GM12872 (cell line): ENCODE data around the gene BEX4.
A peak's percentile ranks its signal among the peaks of the same experiment; 100 is the strongest.

Experiments
- TF ChIP-seq, protein P1 (sequence below): IDR thresholded peaks from 3 replicates; pipeline ENCODE4 v1.5.1; 2011; ENCODE audit warnings: low read depth, mild to moderate bottlenecking, low read length, moderate library complexity; ENCODE audit not compliant: insufficient read depth

The BEX4 gene, protein sequence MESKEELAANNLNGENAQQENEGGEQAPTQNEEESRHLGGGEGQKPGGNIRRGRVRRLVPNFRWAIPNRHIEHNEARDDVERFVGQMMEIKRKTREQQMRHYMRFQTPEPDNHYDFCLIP

DNA sequence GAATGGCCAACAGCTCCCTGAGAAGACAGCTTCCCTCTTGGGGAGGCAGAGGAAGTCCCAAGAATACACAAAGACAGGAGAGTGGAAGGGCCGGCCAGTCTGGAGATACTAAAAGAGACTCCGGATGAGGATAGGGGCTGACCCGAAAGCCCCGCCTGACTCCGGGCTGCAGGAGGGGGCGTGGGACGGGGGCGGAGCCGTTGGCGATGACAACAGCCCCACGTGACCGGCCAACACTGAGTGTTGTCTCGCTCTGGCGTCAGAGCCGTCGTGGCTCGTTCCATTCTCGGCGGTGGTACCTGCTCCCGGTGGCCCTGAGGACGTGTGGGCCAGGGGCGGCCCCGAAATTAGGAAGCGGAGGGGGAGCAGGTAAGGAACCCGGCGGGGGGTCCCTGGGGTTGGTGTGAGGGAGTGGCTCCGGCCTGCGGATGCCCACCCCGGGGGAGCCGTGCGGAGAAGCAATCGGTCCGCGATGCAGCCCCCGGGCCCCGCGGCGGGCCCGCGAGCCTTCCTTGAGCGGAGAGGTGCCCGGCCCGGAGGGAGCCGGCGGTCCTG, at the start of gene BEX4:
TSS of gene BEX4 (plus strand) at position 239 of the 555 bp plus-strand sequence. CDS start 1,046 bp downstream, outside the sequence.
- TF ChIP-seq, protein P1, sequence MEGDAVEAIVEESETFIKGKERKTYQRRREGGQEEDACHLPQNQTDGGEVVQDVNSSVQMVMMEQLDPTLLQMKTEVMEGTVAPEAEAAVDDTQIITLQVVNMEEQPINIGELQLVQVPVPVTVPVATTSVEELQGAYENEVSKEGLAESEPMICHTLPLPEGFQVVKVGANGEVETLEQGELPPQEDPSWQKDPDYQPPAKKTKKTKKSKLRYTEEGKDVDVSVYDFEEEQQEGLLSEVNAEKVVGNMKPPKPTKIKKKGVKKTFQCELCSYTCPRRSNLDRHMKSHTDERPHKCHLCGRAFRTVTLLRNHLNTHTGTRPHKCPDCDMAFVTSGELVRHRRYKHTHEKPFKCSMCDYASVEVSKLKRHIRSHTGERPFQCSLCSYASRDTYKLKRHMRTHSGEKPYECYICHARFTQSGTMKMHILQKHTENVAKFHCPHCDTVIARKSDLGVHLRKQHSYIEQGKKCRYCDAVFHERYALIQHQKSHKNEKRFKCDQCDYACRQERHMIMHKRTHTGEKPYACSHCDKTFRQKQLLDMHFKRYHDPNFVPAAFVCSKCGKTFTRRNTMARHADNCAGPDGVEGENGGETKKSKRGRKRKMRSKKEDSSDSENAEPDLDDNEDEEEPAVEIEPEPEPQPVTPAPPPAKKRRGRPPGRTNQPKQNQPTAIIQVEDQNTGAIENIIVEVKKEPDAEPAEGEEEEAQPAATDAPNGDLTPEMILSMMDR, result no peak

- TF ChIP-seq, protein P1, result no peak
Observed at GRCh38 chrX:103170216-103170615, 44.7 kb upstream of the BEX4 start.

- TF ChIP-seq, protein P1, result no peak
Observed at GRCh38 chrX:103171353-103171752, 43.6 kb upstream of the BEX4 start.

- TF ChIP-seq, protein P1, result peak; percentile 59
Observed at GRCh38 chrX:103175944-103176753, 38.8 kb upstream of the BEX4 start.

DNA sequence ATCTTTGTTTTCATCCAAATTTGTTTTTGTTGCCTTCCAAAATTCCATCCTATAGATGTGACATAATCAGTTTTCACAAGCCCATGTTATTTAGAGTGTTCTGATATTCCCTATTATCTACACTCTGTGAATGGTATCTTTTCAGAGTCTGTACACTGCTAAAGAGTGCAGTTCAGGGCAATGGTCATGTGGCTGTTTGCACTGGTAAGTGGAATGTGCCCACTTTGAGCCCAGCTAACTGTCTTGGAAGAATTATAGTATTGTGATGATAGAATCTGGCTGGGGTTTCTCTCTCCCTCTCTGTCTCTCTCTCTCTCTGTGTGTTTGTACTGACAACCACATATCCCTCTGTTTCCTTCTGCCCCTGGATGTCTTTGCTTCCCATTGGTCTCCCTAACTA, 37.4 kb upstream of the BEX4 start:
- TF ChIP-seq, protein P1, result no peak

DNA sequence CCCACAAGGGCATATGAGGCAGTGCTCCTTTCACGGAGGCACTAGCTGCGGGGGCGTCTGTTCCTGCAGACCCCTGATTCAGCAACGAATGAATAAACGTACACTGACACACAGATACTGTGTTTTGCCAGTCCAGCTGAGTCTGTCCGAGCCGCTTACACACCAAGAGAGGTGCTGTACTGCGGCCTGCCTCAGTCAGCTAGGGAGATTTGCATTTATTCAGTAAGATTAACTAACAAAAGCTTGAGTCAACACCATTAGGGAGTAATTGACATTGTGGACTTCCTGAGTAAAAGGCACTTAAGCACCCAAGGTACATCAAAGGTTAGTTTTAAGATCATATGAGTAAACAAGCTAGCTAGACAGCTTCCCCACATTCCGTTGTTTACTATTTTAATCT, 31.0 kb upstream of the BEX4 start:
- TF ChIP-seq, protein P1, result no peak

DNA sequence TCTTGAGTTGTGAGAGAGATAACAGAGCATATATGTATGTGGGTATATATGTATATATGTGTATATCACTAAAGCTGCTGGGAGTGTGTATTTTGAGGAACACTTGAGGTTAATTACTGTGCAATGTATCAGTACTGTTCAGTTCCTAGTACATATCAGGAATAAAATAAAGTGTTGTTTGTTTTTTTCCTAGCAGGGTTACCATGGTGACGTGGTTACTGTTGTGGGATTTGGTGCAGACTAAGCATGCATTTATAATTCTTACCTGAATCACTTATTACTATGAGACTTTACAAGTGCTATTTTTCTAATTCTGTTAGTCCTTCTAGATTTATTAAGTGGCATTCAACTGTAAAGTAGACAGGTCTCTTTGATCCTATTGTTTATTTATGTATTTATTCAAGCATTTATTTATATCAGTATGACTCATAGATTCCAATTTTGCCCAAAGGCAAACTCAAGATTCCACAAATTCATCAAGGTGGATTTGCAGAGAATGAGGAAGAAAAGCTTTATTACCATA, 26.9 kb upstream of the BEX4 start:
- TF ChIP-seq, protein P1, result no peak
